GM12891 (cell line): ENCODE measurements around the gene THUMPD3.
A peak's percentile ranks its signal among the peaks of the same experiment; 100 is the strongest.

Source experiments
- POLR2A ChIP-seq: IDR thresholded peaks from 2 replicates; pipeline ENCODE4 v1.6.1; 2011; ENCODE audit warnings: low read depth, low read length, control low read depth
- POLR2AphosphoS5 ChIP-seq: IDR thresholded peaks from 2 replicates; pipeline ENCODE4 v1.6.1; 2011; ENCODE audit warnings: low read depth, low read length, control low read depth
- SPI1 ChIP-seq: IDR thresholded peaks from 2 replicates; pipeline ENCODE4 v1.6.1; 2011; ENCODE audit warnings: low read depth, low read length, control low read depth
- TAF1 ChIP-seq: IDR thresholded peaks from 2 replicates; pipeline ENCODE4 v1.6.1; 2011; ENCODE audit warnings: low read depth, low read length, control low read depth

GRCh38 chr3:9362731-9363530 is at the start of gene THUMPD3:
- TF ChIP-seq POLR2AphosphoS5 (peak; percentile 95), TAF1 (peak; percentile 93), POLR2A (peak; percentile 94), SPI1 (peak; percentile 41; the same call in 1 of the 2 replicates)
